Measurements from ENCODE around the gene LRRC34.

Gene LRRC34

DNA sequence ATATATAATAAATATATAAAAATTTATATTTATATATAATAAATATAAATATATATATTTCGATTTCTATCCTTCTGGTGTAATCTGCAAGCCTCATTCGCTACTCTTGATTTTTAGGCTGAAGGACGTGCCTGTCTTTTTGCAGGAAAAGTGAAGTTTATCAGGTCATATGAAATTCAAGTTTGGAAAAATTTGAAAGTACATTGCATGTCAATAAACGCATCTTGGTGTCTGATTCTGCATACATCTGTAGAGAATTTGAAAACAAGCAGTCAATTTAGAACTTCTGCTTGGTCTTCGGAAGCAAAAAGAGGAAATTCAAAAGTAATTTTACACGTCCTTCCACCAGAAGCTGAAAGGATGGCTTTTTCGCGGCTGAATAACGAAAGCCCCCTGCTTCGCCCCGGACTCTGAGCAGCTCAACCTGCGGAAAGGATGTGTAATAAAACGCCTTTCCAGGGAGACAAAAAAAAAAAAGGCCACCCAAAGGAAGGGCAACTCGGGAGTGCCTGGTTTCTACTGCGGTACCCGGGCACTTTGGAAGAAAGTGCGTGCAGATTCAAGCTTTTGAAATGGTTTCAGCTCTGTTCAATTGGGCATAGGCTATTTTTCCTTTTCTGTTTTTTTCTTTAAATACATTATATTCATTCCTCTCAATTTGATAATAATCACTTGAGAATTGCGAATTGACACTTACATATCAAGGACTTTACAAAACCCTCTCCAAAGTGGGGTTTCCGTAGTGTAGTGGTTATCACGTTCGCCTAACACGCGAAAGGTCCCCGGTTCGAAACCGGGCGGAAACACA, 41.0 kb downstream of the LRRC34 start:
- TF ChIP-seq CTBP1 (IDR thresholded peaks at IDR 0.05; ENCODE audit: borderline replicate concordance) (no peak), ZNF384 (IDR thresholded peaks at IDR 0.05) (peak; percentile 97)
- CTCF ChIA-PET = interaction anchor here (0.6 kb wide), 1 partner anchor 761 kb away, joined by 3 read pairs; no protein-coding TSS in a partner anchor
- peak; percentile 45 for DNase-seq (ENCODE audit: extremely low spot score)
- POLR2A ChIA-PET = interaction anchor here (2.0 to 2.1 kb wide), 2 partner anchors 8 to 40 kb away, joined by 12 to 18 read pairs; partner anchors contain the start of genes LRRC34, LRRIQ4 and TERC

DNA sequence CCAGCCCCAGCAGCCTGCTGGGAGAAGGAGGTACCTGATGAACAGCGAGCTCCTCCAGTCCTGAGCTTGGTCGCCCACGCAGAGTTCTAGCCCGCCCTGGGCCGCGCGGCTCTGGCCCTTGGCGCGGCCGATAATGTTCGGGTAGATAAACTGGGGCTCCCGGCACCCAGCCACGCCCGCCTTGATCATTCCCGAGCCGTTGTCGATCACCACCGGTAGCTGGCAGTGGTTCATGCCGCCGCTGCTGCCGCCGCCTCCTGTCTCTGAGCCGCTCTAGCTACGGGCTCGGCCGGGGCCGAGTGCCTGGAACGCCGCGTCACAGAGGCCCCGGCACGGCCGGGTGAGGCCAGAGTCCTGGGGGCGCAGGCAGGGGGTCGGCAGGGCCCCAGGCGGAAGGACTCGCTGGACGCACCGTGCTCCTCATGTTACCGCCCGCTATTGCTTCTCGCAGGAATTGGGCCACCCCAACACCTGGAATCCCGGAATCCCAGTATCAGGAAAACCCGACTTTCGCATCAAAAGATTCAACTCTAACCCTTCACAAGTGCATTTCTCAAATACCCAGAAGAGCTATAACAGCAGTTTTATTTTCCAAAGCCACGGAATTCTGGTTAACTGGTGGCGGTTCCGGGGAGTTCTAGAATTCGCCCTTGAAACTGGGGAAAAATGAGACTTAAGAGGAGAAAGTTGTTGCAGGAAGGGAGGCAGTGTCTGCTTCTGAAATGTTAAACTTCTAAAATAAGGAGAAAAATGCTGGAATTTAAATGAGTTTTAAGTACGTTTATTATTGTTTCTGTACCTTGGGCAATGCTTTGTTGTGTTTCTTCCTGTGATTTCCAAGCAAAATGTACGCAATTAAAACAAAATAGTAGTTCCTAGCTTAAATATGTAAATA, 43.2 kb downstream of the LRRC34 start, which contains the start of gene ACTRT3:
Gene ACTRT3 (minus strand): TSS at position 275 of the 895 bp plus-strand sequence. CDS start 41 bp downstream, at position 234.
- ChIA-PET CTCF (interaction anchor here (0.6 kb wide), 1 partner anchor 170 kb away, joined by 3 read pairs; no protein-coding TSS in a partner anchor), POLR2A (interaction anchor here (0.8 to 1.0 kb wide), 2 partner anchors 42 to 49 kb away, joined by 3 to 4 read pairs; partner anchors contain the start of genes LRRC34 and LRRIQ4)
- DNase-seq (ENCODE audit: extremely low spot score) = peak; percentile 40
- TF ChIP-seq ELF4 (IDR thresholded peaks at IDR 0.05) = no peak
- TF ChIP-seq, protein P1, sequence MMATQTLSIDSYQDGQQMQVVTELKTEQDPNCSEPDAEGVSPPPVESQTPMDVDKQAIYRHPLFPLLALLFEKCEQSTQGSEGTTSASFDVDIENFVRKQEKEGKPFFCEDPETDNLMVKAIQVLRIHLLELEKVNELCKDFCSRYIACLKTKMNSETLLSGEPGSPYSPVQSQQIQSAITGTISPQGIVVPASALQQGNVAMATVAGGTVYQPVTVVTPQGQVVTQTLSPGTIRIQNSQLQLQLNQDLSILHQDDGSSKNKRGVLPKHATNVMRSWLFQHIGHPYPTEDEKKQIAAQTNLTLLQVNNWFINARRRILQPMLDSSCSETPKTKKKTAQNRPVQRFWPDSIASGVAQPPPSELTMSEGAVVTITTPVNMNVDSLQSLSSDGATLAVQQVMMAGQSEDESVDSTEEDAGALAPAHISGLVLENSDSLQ (IDR thresholded peaks at IDR 0.05) = peak; percentile 42; the same call in 1 of the 2 replicates
- TF ChIP-seq L3MBTL2 (conservative IDR thresholded peaks at IDR 0.05) = 0 out of 2 replicates have a peak, but pooled peaks have one; percentile 26
- no peak for TF ChIP-seq SP1 (IDR thresholded peaks at IDR 0.05)

DNA sequence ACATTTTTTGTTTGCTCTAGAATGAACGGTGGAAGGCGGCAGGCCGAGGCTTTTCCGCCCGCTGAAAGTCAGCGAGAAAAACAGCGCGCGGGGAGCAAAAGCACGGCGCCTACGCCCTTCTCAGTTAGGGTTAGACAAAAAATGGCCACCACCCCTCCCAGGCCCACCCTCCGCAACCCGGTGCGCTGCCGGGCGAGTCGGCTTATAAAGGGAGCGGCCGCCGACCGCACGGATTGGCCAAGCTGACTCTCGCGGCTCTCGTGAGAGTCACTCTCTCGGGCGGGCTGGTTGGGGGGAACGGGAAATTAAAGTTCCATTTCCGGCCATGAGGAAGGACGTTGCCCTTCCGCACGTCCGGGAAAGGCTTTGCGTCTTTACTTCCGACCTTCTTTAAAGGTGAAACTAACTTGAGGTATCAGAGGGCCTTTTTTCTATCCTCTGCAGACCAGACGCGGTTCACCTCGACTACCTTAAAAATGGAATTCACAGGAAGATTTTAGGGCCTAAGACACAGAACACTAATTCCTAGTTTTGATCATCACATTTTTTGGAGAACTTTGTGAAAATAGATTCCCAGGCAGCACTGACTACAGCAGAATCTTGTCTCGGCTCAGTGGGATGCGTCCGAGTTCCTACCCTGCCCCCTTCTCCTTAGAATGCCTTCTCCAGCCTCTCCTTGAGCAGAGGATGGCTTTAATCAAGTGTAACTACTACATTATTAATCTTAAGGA, 47.7 kb downstream of the LRRC34 start, which contains the start of gene TERC:
Gene TERC (minus strand): TSS at position 179 of the 731 bp plus-strand sequence.
- DNase-seq (ENCODE audit: extremely low spot score) = peak; percentile 84
- ChIA-PET CTCF (no interaction called here), POLR2A (interaction anchor here (1.2 to 2.7 kb wide), 2 partner anchors 8 to 202 kb away, joined by 7 to 18 read pairs; partner anchors contain the start of gene MYNN)
- TF ChIP-seq ZNF384 (IDR thresholded peaks at IDR 0.05) (no peak), SUZ12 (IDR thresholded peaks at IDR 0.05) (no peak), NFRKB (IDR thresholded peaks at IDR 0.05) (no peak; the same call in 1 of the 2 replicates), FOXM1 (IDR thresholded peaks at IDR 0.05; ENCODE audit: borderline replicate concordance) (0 out of 2 replicates have a peak, but pooled peaks have one; percentile 18), L3MBTL2 (conservative IDR thresholded peaks at IDR 0.05) (peak; percentile 82), CTBP1 (IDR thresholded peaks at IDR 0.05; ENCODE audit: borderline replicate concordance) (no peak), ELF4 (IDR thresholded peaks at IDR 0.05) (peak; percentile 80)
- TF ChIP-seq, protein P1 (IDR thresholded peaks at IDR 0.05) = 0 out of 2 replicates have a peak, but pooled peaks have one; percentile 6

DNA sequence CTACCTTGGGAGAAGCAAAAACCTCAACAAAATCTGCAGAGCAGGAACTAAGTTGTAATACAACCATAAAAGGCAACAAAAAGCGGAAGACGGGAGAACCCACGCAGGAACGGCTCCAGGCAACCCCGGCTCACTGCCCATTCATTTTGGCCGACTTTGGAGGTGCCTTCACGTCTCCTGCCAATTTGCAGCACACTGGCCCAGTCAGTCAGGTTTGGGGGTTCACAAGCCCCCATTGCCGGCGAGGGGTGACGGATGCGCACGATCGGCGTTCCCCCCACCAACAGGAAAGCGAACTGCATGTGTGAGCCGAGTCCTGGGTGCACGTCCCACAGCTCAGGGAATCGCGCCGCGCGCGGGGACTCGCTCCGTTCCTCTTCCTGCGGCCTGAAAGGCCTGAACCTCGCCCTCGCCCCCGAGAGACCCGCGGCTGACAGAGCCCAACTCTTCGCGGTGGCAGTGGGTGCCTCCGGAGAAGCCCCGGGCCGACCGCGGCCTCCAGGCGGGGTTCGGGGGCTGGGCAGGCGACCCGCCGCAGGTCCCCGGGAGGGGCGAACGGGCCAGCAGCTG, 48.3 kb downstream of the LRRC34 start:
- POLR2A ChIA-PET = interaction anchor here (1.2 to 2.7 kb wide), 2 partner anchors 8 to 203 kb away, joined by 7 to 18 read pairs; partner anchors contain the start of gene MYNN
- no peak for TF ChIP-seq BHLHE40 (IDR thresholded peaks at IDR 0.05; ENCODE audit: borderline replicate concordance)
- no peak for TF ChIP-seq ARNT (IDR thresholded peaks at IDR 0.05)
- TF ChIP-seq SUZ12 (IDR thresholded peaks at IDR 0.05) = no peak
- no peak for TF ChIP-seq ELF4 (IDR thresholded peaks at IDR 0.05)
- TF ChIP-seq ZNF384 (IDR thresholded peaks at IDR 0.05) = no peak
- no peak for TF ChIP-seq FOXA1 (IDR thresholded peaks at IDR 0.05)
- no peak for TF ChIP-seq TARDBP (IDR thresholded peaks at IDR 0.05)
- no peak for TF ChIP-seq HDGF (IDR thresholded peaks at IDR 0.05; ENCODE audit: borderline replicate concordance)
- TF ChIP-seq FOXM1 (IDR thresholded peaks at IDR 0.05; ENCODE audit: borderline replicate concordance) = no peak
- no peak for TF ChIP-seq L3MBTL2 (conservative IDR thresholded peaks at IDR 0.05)
- CTCF ChIA-PET = no interaction called here
- no peak for DNase-seq (ENCODE audit: extremely low spot score)

DNA sequence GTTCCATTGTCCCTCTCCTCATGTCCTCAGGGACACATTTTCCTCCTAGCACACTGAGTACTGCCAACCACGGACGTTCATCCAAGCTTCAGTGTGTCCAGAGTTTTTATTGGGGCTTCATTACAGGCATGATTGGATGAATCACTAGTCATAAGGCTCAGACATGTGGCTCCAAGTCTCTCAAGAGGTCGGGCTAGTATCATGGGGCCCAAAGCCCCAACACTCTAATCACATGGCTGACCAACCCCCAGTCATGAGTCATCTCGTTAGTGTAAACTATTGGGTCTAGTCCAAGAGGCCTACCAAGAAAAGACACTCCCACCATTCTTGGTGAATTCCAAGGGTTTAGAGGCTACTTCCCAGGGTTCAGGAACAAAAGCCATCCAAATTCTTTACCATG, 52.2 kb downstream of the LRRC34 start:
- no peak for DNase-seq (ENCODE audit: extremely low spot score)
- CTCF ChIA-PET = interaction anchor here (0.6 kb wide), 1 partner anchor 113 kb away, joined by 3 read pairs; no protein-coding TSS in a partner anchor
- TF ChIP-seq NFRKB (IDR thresholded peaks at IDR 0.05) (no peak), ARNT (IDR thresholded peaks at IDR 0.05) (no peak), L3MBTL2 (conservative IDR thresholded peaks at IDR 0.05) (no peak), CTBP1 (IDR thresholded peaks at IDR 0.05; ENCODE audit: borderline replicate concordance) (no peak), LEF1 (IDR thresholded peaks at IDR 0.05; ENCODE audit: borderline replicate concordance) (no peak), BHLHE40 (IDR thresholded peaks at IDR 0.05; ENCODE audit: borderline replicate concordance) (no peak), ZNF384 (IDR thresholded peaks at IDR 0.05) (no peak), SP1 (IDR thresholded peaks at IDR 0.05) (no peak), HDGF (IDR thresholded peaks at IDR 0.05; ENCODE audit: borderline replicate concordance) (no peak)
- TF ChIP-seq, protein P1 (IDR thresholded peaks at IDR 0.05) = no peak

More for the DNA sequence above, 52.2 kb downstream of the LRRC34 start:
- POLR2A ChIA-PET = no interaction called here

Data from HEK293T (cell line).